Measurements from ENCODE around the gene CRYZL1.
"Not testable (repeated sequence)": the region's sequence is repeated elsewhere in the genome, so short reads cannot be mapped to it uniquely, and the experiment has no call there.

Gene CRYZL1

GRCh38 chr21:33587792-33588484, 53.6 kb downstream of the CRYZL1 start:
- in situ Hi-C loops (cut with HindIII; ENCODE audit: low sequenced_read_pairs), result no loop called here
- TF ChIP-seq CTCF (IDR thresholded peaks at IDR 0.05; ENCODE audit: low read depth, low read length, missing control alignments), result no peak
- H3K4me3 ChIP-seq (ENCODE audit: low read depth, low read length), result peak overlapping the region; percentile 79
- no peak for DNase-seq (ENCODE audit: low read depth)

DNA sequence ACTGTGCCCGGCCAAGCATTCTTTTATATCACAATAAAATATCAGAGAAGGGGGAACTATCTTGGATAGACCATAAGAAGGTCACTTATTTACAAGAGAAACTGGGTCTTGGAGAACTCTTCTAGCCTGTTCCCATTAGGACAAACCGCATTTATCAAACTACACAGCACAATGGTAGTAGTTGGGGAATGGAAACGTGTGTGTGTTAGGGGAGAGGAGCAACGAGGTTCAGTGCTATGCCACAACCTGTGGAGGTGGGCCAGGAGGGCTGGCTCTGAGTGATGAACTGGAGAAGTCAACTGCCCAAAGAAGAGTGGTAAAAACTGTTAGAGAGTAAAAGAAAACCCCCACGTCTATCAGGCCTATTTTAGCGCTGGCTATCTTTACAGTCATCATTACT, 54.6 kb downstream of the CRYZL1 start:
- H3K4me3 ChIP-seq (ENCODE audit: low read depth, low read length), result peak overlapping the region; percentile 79
- in situ Hi-C loops (cut with HindIII; ENCODE audit: low sequenced_read_pairs), result no loop called here
- no peak for DNase-seq (ENCODE audit: low read depth)

GRCh38 chr21:33584455-33584854, 57.1 kb downstream of the CRYZL1 start:
- TF ChIP-seq CTCF (IDR thresholded peaks at IDR 0.05; ENCODE audit: low read depth, low read length, missing control alignments), result no peak
- in situ Hi-C loops (cut with HindIII; ENCODE audit: low sequenced_read_pairs), result no loop called here
- H3K4me3 ChIP-seq (ENCODE audit: low read depth, low read length), result no peak overlapping the region
- DNase-seq (ENCODE audit: low read depth), result no peak

More for the DNA sequence above, 54.6 kb downstream of the CRYZL1 start:
- no peak for TF ChIP-seq CTCF (IDR thresholded peaks at IDR 0.05; ENCODE audit: low read depth, low read length, missing control alignments)

DNA sequence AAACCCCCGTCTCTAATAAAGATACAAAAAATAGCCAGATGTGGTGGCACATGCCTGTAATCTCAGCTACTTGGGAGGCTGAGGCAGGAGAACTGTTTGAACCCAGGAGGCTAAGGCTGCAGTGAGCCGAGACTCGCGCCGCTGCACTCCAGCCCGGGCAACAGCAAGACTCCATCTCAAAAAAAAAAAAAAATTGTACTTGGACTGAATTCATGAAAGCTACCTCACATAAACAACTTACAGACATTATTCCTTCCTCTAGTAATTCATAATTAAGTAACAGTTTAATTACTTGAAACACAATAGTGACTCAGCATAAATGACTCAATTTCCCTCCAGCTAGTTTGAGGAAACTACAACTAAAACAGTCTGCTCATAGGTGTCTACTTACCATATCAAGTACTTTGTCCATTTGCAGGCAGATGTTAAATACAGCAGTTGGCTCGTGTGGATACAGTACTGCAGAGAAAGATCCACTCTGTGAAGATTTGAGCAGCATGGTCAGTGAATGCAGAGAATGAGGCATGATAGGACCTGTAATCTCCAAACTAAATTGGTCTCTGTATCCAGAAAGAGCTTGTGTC, 62.5 kb downstream of the CRYZL1 start:
- no peak overlapping the region for H3K4me3 ChIP-seq (ENCODE audit: low read depth, low read length)
- in situ Hi-C loops (cut with HindIII; ENCODE audit: low sequenced_read_pairs), result no loop called here
- no peak for DNase-seq (ENCODE audit: low read depth)
- no peak for TF ChIP-seq CTCF (IDR thresholded peaks at IDR 0.05; ENCODE audit: low read depth, low read length, missing control alignments)

GRCh38 chr21:33578214-33578613, 63.3 kb downstream of the CRYZL1 start:
- no peak for TF ChIP-seq CTCF (IDR thresholded peaks at IDR 0.05; ENCODE audit: low read depth, low read length, missing control alignments)
- in situ Hi-C loops (cut with HindIII; ENCODE audit: low sequenced_read_pairs), result no loop called here
- no peak overlapping the region for H3K4me3 ChIP-seq (ENCODE audit: low read depth, low read length)
- no peak for DNase-seq (ENCODE audit: low read depth)

GRCh38 chr21:33576741-33577141, 64.8 kb downstream of the CRYZL1 start:
- DNase-seq (ENCODE audit: low read depth); in situ Hi-C loops (cut with HindIII; ENCODE audit: low sequenced_read_pairs); H3K4me3 ChIP-seq (ENCODE audit: low read depth, low read length): not testable (repeated sequence)

DNA sequence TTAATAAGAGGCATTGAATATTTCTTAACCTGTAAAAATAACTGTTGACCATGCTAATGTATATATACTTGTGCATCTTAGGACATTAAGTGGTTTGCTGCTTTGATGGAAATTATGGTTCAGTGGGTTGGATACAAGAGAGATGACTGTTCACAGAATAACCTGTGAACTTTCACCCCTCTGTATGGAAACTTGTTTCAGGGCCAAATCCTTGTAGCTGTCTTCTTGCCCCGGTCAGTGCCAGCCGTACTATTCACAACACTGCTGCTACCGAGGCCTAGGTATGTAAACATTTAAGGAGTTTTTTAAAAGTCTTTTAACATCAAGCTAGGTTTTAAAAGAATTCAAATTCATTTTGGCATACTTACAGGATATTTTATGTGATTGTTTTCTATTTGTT, 69.2 kb downstream of the CRYZL1 start:
- no peak for DNase-seq (ENCODE audit: low read depth)
- TF ChIP-seq CTCF (IDR thresholded peaks at IDR 0.05; ENCODE audit: low read depth, low read length, missing control alignments), result no peak
- in situ Hi-C loops (cut with HindIII; ENCODE audit: low sequenced_read_pairs), result no loop called here
- no peak overlapping the region for H3K4me3 ChIP-seq (ENCODE audit: low read depth, low read length)

All from astrocyte of the cerebellum (primary cell).